GM12878 (cell line): ENCODE results near the gene CELSR1. TPM values are rescaled to one million over a fixed set of nuclear protein-coding genes. Genes with fewer than 3 reads are reported as not detected.

Experiments
- BACH1 ChIP-seq: fragments of 450-650 bp; IDR thresholded peaks from 2 replicates; pipeline ENCODE4 v1.6.1; 2017; ENCODE audit warnings: mild to moderate bottlenecking, borderline replicate concordance
- BRCA1 ChIP-seq: IDR thresholded peaks from 2 replicates; pipeline ENCODE4 v1.6.1; 2011; ENCODE audit warnings: low read depth, low read length, improper control_type of control experiment
- CBFB ChIP-seq: IDR thresholded peaks from 2 replicates; pipeline ENCODE4 v1.6.1; 2016; ENCODE audit warnings: antibody characterized with exemption, low read depth
- ESRRA ChIP-seq: IDR thresholded peaks from 2 replicates; pipeline ENCODE4 v1.6.1; 2012; ENCODE audit warnings: mild to moderate bottlenecking, low read length, improper control_type of control experiment
- EZH2 ChIP-seq: IDR thresholded peaks from 2 replicates; pipeline ENCODE4 v1.6.1; 2012; ENCODE audit warnings: low read depth, mild to moderate bottlenecking, control low read depth, inconsistent platforms, low read length, borderline replicate concordance; ENCODE audit not compliant: control insufficient read depth
- FOS ChIP-seq: IDR thresholded peaks from 3 replicates; pipeline ENCODE4 v1.6.1; 2011; ENCODE audit warnings: borderline replicate concordance; ENCODE audit not compliant: insufficient read length; ENCODE audit errors: extremely low read depth
- FOXK2 ChIP-seq: fragments of 450-650 bp; IDR thresholded peaks from 2 replicates; pipeline ENCODE4 v1.6.1; 2017; ENCODE audit warnings: mild to moderate bottlenecking, moderate library complexity
- GATAD2B ChIP-seq: fragments of 450-650 bp; conservative IDR thresholded peaks from 2 replicates; pipeline ENCODE4 v1.6.1; 2017; ENCODE audit warnings: low read depth, mild to moderate bottlenecking, moderate library complexity
- HDAC6 ChIP-seq: fragments of 200-600 bp; sonication (generic); IDR thresholded peaks from one replicate; pipeline ENCODE4 v1.8.0; 2017; ENCODE audit warnings: antibody characterized with exemption; ENCODE audit not compliant: unreplicated experiment
- IKZF1 ChIP-seq: fragments of 450-650 bp; conservative IDR thresholded peaks from 2 replicates; pipeline ENCODE4 v1.6.1; 2017; ENCODE audit warnings: antibody characterized with exemption, mild to moderate bottlenecking
- IKZF2 ChIP-seq, 2 experiments: fragments of 450-650 bp; IDR thresholded peaks; 2 replicates each; pipeline ENCODE4 v1.6.1; 2017; ENCODE audit warnings: mild to moderate bottlenecking in 2 of 2, moderate library complexity in 2 of 2
- MEF2A ChIP-seq: IDR thresholded peaks from 2 replicates; pipeline ENCODE4 v1.6.1; 2011; ENCODE audit warnings: low read depth, mild to moderate bottlenecking, low read length, moderate library complexity; ENCODE audit not compliant: insufficient read depth
- MTA3 ChIP-seq: IDR thresholded peaks from 2 replicates; pipeline ENCODE4 v1.6.1; 2012; ENCODE audit warnings: low read length, inconsistent platforms, borderline replicate concordance
- NFIC ChIP-seq: IDR thresholded peaks from 2 replicates; pipeline ENCODE4 v1.6.1; 2012; ENCODE audit warnings: low read depth, mild to moderate bottlenecking, inconsistent platforms, low read length, moderate library complexity
- NR2C1 ChIP-seq: fragments of 450-650 bp; IDR thresholded peaks from 2 replicates; pipeline ENCODE4 v1.6.1; 2017; ENCODE audit warnings: antibody characterized with exemption, mild to moderate bottlenecking, moderate library complexity
- RB1 ChIP-seq: fragments of 450-650 bp; formaldehyde crosslinking; IDR thresholded peaks from 2 replicates; pipeline ENCODE4 v1.6.1; 2017; ENCODE audit warnings: mild to moderate bottlenecking, borderline replicate concordance
- RFX5 ChIP-seq: IDR thresholded peaks from 2 replicates; pipeline ENCODE4 v1.6.1; 2011; ENCODE audit warnings: low read depth, low read length, improper control_type of control experiment
- SKIL ChIP-seq: fragments of 450-650 bp; IDR thresholded peaks from 2 replicates; pipeline ENCODE4 v1.6.1; 2017; ENCODE audit warnings: mild to moderate bottlenecking, low read depth, inconsistent platforms; ENCODE audit not compliant: poor library complexity, severe bottlenecking
- SMAD5 ChIP-seq: IDR thresholded peaks from 2 replicates; pipeline ENCODE4 v1.6.1; 2016; ENCODE audit warnings: antibody characterized with exemption, low read depth
- USF2 ChIP-seq: IDR thresholded peaks from 2 replicates; pipeline ENCODE4 v1.6.1; 2011; ENCODE audit warnings: low read depth, low read length, improper control_type of control experiment, borderline replicate concordance
- ZBTB11 ChIP-seq: fragments of 450-650 bp; formaldehyde crosslinking; IDR thresholded peaks from 2 replicates; pipeline ENCODE4 v1.5.0; 2022; ENCODE audit warnings: mild to moderate bottlenecking, missing genetic modification characterization
- ZBTB4 ChIP-seq: fragments of 450-650 bp; formaldehyde crosslinking; IDR thresholded peaks from 2 replicates; pipeline ENCODE4 v1.4.0; 2022; ENCODE audit warnings: mild to moderate bottlenecking, moderate library complexity
- ZZZ3 ChIP-seq: IDR thresholded peaks from 2 replicates; pipeline ENCODE4 v1.6.1; 2011; ENCODE audit warnings: low read depth; ENCODE audit not compliant: control insufficient read depth, insufficient read length
- polyA plus RNA-seq, 11 experiments: library from polyadenylated mRNA; depleted of rRNA in 4 of 11; unstranded in 6 of 11; stranded (reverse) in 5 of 11; fragments of >200 nt; fragmentation: Nextera tagmentation in 4 of 11; fragmentation: Illumina TruSeq in 1 of 11; extraction: Ambion mirVana in 4 of 11; extraction: Trizol in 1 of 11; gene quantifications; 1 replicate in 1 of 11; 2 replicates in 10 of 11; pipeline versions ENCODE4 v1.2.1 to v1.2.3, GENCODE V29; 2011 to 2016; ENCODE audit warnings: inconsistent platforms in 2 of 11, missing spikeins in 2 of 11, low read depth in 1 of 11
- total RNA-seq, 4 experiments: library from RNA; depleted of rRNA in 3 of 4; stranded (reverse); fragments of >200 nt in 3 of 4; fragmentation: Illumina TruSeq in 1 of 4; extraction: Trizol in 1 of 4; gene quantifications; 2 replicates each; pipeline versions ENCODE4 v1.2.1 to v1.2.3, GENCODE V29; 2013 to 2021

Gene CELSR1
- total and polyA plus RNA-seq, 10 of the 15 experiments (the other 5 are each of a cell fraction or from before 2014, with no cell fraction given): 0.05 to 1.7 (median 0.35) TPM; not detected in 2

GRCh38 chr22:46561435-46561905 is 24.1 kb upstream of the CELSR1 start (continued):
- TF ChIP-seq USF2 (peak; percentile 85), CBFB (no peak), MEF2A (no peak), BRCA1 (no peak), NFIC (no peak), ESRRA (no peak), ZBTB4 (CRISPR knock-in tag) (peak; percentile 81; the same call in 1 of the 2 replicates), BACH1 (no peak), ZZZ3 (no peak), FOXK2 (no peak), MTA3 (no peak), IKZF1 (no peak), HDAC6 (no peak), GATAD2B (no peak), RB1 (no peak), ZBTB11 (CRISPR knock-in tag) (no peak), IKZF2 (IDR thresholded peaks at IDR 0.05) (no peak), FOS (peak; percentile 53), SKIL (no peak), SMAD5 (no peak), NR2C1 (no peak), RFX5 (no peak), EZH2 (no peak)
